Omental fat pad (tissue), 4 donors: Measurements from ENCODE around the gene SNAP25. TPM values are rescaled to one million over a fixed set of nuclear protein-coding genes. Genes with fewer than 3 reads are reported as not detected.

Experiments
- ATAC-seq: fragments of 150-250 bp; one replicate; pipeline ENCODE4 v1.9.1; 2016; ENCODE audit warnings: mild to moderate bottlenecking, moderate library complexity; ENCODE audit not compliant: low FRiP score
- DNase-seq: peaks from one replicate; pipeline ENCODE4 v3.0.0-alpha.2; 2019; ENCODE audit warnings: low spot score
- total RNA-seq, 4 donors: library from RNA; depleted of rRNA; stranded (reverse); fragments of >200 nt; gene quantifications; one replicate each; pipeline ENCODE4 v1.1.0, GENCODE V29; 2016
- TF ChIP-seq, protein P1 (sequence below), 3 donors: fragments of 450-650 bp; IDR thresholded peaks; one replicate each; pipeline ENCODE4 v1.5.1; 2016 to 2017; ENCODE audit warnings: antibody characterized with exemption in 3 of 3, mild to moderate bottlenecking in 3 of 3, moderate library complexity in 2 of 3

SNAP25 gene
- total RNA-seq, 4 donors from 2014 or later: 0.47 to 4.8 (median 1.2) TPM

DNA sequence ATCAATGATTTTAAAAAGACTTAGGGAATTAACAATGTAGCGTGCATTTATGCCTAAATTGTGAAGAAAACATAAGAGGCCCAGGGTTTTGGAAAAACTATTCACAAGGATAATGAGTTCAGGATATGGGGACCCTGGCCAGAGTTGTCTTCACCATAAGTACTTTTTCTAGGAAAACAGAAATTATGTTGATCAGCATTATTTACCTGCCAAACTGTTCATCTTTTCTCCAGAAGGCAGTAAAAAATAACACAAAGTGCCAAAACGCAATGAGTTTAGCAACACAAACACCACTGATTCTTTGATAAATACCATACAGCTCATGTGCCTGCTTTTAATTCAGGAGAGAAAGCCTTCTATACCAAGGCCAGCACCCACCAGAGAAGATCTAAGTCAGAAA, 43.1 kb downstream of the SNAP25 start:
- no peak for ATAC-seq
- no peak for DNase-seq
- TF ChIP-seq, protein P1, sequence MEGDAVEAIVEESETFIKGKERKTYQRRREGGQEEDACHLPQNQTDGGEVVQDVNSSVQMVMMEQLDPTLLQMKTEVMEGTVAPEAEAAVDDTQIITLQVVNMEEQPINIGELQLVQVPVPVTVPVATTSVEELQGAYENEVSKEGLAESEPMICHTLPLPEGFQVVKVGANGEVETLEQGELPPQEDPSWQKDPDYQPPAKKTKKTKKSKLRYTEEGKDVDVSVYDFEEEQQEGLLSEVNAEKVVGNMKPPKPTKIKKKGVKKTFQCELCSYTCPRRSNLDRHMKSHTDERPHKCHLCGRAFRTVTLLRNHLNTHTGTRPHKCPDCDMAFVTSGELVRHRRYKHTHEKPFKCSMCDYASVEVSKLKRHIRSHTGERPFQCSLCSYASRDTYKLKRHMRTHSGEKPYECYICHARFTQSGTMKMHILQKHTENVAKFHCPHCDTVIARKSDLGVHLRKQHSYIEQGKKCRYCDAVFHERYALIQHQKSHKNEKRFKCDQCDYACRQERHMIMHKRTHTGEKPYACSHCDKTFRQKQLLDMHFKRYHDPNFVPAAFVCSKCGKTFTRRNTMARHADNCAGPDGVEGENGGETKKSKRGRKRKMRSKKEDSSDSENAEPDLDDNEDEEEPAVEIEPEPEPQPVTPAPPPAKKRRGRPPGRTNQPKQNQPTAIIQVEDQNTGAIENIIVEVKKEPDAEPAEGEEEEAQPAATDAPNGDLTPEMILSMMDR (IDR thresholded peaks at IDR 0.05): no peak

DNA sequence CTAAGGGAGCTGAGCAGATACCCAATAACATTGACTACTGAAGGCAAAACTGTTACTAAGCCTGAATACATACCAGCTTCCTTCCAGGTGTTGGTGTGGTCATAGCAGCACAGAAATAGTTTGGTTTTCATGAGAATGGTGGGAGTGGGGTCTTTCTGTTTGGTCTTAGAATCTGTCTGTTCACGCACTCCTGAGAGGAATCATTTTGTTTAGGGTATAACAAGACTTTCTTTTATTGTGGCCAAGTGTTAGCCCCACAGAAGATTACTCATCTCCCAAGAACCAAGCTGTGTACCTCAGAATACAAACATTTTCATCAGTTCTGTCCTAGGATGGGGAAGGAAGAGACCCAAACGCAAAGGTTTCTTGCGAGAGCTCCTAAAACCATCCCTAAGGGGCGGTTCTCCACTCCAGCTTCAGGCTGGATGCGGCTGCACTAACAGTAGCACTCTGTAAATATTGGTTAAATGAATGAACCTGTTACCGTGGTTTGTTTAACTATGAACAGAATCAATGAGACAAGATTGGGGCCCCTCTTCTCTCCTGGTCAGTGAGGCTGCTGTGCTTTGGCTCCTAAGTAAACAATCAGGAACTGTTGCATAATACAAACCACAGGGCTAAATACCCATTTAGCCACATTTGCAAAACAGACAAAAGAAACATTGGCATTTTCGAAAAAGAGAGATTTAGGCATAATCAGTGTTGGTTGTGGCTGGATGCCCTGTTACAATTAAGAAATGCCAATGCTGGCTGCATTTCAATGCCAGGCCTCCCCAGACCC, 44.9 kb downstream of the SNAP25 start:
- no peak for DNase-seq
- ATAC-seq: no peak
- TF ChIP-seq, protein P1 (IDR thresholded peaks at IDR 0.05): no peak

DNA sequence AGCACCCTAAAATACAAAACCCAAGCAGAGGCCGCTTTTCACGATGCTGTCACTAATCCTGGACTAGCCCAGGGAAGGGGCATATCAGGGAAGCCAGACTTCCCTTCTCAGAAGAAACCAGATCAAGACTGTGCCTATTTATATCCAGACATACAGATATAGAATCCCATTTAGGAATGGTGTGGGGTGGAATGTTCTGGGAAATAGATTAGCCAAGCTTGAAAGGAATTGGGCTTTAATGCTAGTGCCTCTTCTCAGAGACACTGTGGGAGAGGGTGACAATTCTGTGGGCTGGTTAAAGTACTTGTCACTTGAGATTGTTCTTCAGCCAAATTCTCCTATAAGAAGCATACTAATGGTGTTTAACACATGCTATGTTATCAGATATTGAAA, 45.5 kb downstream of the SNAP25 start:
- no peak for ATAC-seq
- TF ChIP-seq, protein P1 (IDR thresholded peaks at IDR 0.05): no peak
- DNase-seq: no peak

DNA sequence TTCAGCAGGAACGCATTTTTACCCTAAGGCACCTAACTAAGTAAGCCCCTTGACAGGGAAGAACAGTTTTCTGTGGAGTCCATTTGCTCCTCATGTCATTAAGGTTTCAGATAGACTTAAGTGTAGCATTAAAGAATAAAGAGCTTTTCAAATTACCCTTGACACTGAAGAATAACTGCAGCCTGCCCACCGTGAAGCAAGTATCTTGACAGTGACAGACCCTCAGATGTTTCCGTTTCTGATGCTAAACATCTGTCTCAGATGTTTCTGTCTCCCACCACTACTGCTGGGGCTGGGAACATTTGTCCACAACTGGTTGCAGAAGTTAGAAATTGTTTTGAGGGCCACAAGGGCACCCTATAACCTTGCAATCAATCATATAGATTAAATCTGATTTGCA, 50.0 kb downstream of the SNAP25 start:
- TF ChIP-seq, protein P1 (IDR thresholded peaks at IDR 0.05): no peak
- DNase-seq: no peak
- no peak for ATAC-seq

DNA sequence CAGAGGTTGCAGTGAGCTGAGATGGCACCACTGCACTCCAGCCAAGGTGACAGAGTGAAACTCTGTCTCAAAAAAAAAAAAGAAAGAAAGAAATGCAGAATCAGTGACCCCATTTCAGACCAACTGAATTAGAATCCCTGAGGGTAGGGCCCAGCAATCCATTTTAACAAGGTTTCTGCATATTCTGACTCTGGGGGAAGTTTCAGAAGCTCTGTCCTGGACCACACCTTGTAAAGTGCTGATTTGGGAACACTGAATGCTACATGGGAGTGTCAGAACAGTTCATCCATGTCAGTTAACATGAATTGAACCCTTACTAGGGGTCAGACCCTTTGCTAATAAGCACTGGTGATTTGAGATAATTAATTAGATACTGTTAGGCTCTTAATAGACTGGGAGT, 52.0 kb downstream of the SNAP25 start:
- no peak for ATAC-seq
- TF ChIP-seq, protein P1 (IDR thresholded peaks at IDR 0.05): no peak
- no peak for DNase-seq

DNA sequence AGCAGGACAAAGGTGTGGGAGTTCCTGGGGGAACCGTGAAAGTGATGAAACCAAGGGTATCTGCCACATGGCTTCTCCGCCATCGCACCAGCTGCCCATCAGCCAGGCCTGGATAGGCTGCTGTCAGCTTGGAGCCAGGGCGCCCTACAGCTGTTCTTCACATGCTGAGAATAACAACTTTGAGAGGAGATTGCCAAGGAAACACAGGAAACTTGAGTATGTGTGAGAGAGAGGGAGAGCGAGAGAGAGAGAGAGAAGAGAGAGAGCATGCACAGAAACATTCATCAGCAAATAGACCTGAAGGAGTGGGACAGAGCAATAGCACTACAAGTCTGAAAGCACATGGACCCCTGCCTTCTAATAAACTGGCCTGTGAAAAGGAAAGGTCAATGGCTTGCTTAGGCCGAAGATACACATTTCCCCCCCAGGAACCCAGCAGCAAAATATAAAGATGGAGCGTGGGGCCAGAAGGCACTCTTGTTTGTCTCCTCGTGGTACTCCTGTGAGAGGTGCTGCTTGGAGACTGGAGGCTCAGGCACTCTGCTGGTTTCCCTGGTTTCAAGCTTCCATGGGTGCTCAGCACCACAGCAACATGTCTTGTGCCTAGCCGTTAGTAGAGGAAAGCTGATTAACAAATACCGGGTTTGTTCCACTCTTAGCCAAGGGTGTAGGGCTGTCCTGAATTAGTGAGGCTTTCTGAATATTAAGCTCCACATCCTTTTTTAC, 53.0 kb downstream of the SNAP25 start:
- DNase-seq: no peak
- TF ChIP-seq, protein P1 (IDR thresholded peaks at IDR 0.05): no peak
- ATAC-seq: no peak
